GM23338 (cell line): ENCODE results near the gene LDHB. TPM values are rescaled to one million over a fixed set of nuclear protein-coding genes. Genes with fewer than 3 reads are reported as not detected.

Experiments
- ATAC-seq: fragments of 200-7000 bp; cut with Tn5 transposase; 3 replicates; pipeline ENCODE4 v1.9.1; 2020
- DNase-seq: peaks from one replicate; pipeline ENCODE4 v3.0.0-alpha.2; 2015; ENCODE audit warnings: low spot score
- H2AFZ ChIP-seq: fragments of 200-600 bp; sonication (generic); 2 replicates; pipeline ENCODE4 v1.8.0; 2016; ENCODE audit warnings: antibody characterized with exemption, mild to moderate bottlenecking, moderate library complexity
- H3F3A ChIP-seq: fragments of 200-600 bp; sonication (generic); replicated peaks from 2 replicates; pipeline ENCODE4 v1.8.0; 2017; ENCODE audit warnings: antibody characterized with exemption, mixed run types, low read depth
- H3K27ac ChIP-seq: fragments of 200-600 bp; sonication (generic); 2 replicates; pipeline ENCODE4 v1.6.1; 2016; ENCODE audit warnings: low read depth
- H3K27me3 ChIP-seq: fragments of 200-600 bp; sonication (generic); 2 replicates; pipeline ENCODE4 v1.8.0; 2016; ENCODE audit warnings: mild to moderate bottlenecking, mixed run types, moderate library complexity; ENCODE audit not compliant: insufficient read depth
- H3K36me3 ChIP-seq: fragments of 200-600 bp; sonication (generic); 2 replicates; pipeline ENCODE4 v1.8.0; 2016; ENCODE audit warnings: mild to moderate bottlenecking; ENCODE audit not compliant: insufficient read depth
- H3K4me1 ChIP-seq: fragments of 200-600 bp; sonication (generic); 2 replicates; pipeline ENCODE4 v1.8.0; 2016; ENCODE audit warnings: mild to moderate bottlenecking, moderate library complexity; ENCODE audit not compliant: insufficient read depth
- H3K4me2 ChIP-seq: fragments of 200-600 bp; sonication (generic); 2 replicates; pipeline ENCODE4 v1.7.1; 2017; ENCODE audit warnings: mixed run types
- H3K4me3 ChIP-seq: fragments of 200-600 bp; sonication (generic); 2 replicates; pipeline ENCODE4 v1.6.1; 2016; ENCODE audit warnings: mixed run types
- H3K79me2 ChIP-seq: fragments of 200-600 bp; sonication (generic); replicated peaks from 2 replicates; pipeline ENCODE4 v1.8.0; 2017; ENCODE audit warnings: mild to moderate bottlenecking; ENCODE audit not compliant: insufficient read depth
- H3K9me2 ChIP-seq: fragments of 200-600 bp; sonication (generic); 2 replicates; pipeline ENCODE4 v1.8.0; 2017; ENCODE audit not compliant: insufficient read depth
- H4K20me1 ChIP-seq: fragments of 200-600 bp; sonication (generic); replicated peaks from 2 replicates; pipeline ENCODE4 v1.8.0; 2017; ENCODE audit warnings: mild to moderate bottlenecking; ENCODE audit not compliant: insufficient read depth
- H3K27ac Mint-ChIP-seq: 2 replicates; pipeline ENCODE4 v1.8.0; 2020; ENCODE audit warnings: inconsistent platforms, mild to moderate bottlenecking, moderate library complexity, mixed read lengths
- H3K27me3 Mint-ChIP-seq: 3 replicates; pipeline ENCODE4 v1.8.0; 2022; ENCODE audit warnings: low read depth, mild to moderate bottlenecking, moderate library complexity, mixed read lengths, inconsistent platforms; ENCODE audit not compliant: insufficient read depth, poor library complexity
- H3K36me3 Mint-ChIP-seq: 3 replicates; pipeline ENCODE4 v1.8.0; 2021; ENCODE audit warnings: low read depth, mild to moderate bottlenecking, inconsistent platforms, moderate library complexity, mixed read lengths
- H3K4me1 Mint-ChIP-seq: 3 replicates; pipeline ENCODE4 v1.8.0; 2020; ENCODE audit warnings: mild to moderate bottlenecking, inconsistent platforms, mixed read lengths
- H3K4me3 Mint-ChIP-seq: 3 replicates; pipeline ENCODE4 v1.8.0; 2021; ENCODE audit warnings: moderate library complexity, mild to moderate bottlenecking, inconsistent platforms, mixed read lengths
- H3K9me3 Mint-ChIP-seq: 3 replicates; pipeline ENCODE4 v1.8.0; 2020; ENCODE audit warnings: moderate library complexity, mild to moderate bottlenecking, inconsistent platforms, mixed read lengths
- CTCF ChIP-seq, 2 experiments: fragments of 200-600 bp in 1 of 2; sonication (generic) in 1 of 2; conservative IDR thresholded peaks; 2 replicates each; pipeline versions ENCODE4 v1.5.1 to v1.6.1; 2016 to 2017; ENCODE audit warnings: antibody characterized with exemption in 2 of 2, low read depth in 2 of 2, mild to moderate bottlenecking in 2 of 2, moderate library complexity in 1 of 2
- EZH2phosphoT487 ChIP-seq: fragments of 200-600 bp; sonication (generic); IDR thresholded peaks from one replicate; pipeline ENCODE4 v1.8.1; 2018; ENCODE audit warnings: antibody characterized with exemption; ENCODE audit not compliant: unreplicated experiment
- POLR2AphosphoS5 ChIP-seq: IDR thresholded peaks from 2 replicates; pipeline ENCODE4 v1.6.1; 2016; ENCODE audit warnings: antibody characterized with exemption, low read depth
- REST ChIP-seq: IDR thresholded peaks from one replicate; pipeline ENCODE4 v1.6.1; 2018; ENCODE audit warnings: antibody characterized with exemption; ENCODE audit not compliant: unreplicated experiment
- STAT1 ChIP-seq: IDR thresholded peaks from one replicate; pipeline ENCODE4 v1.6.1; 2016; ENCODE audit warnings: antibody characterized with exemption; ENCODE audit not compliant: unreplicated experiment
- polyA plus RNA-seq: library from polyadenylated mRNA; unstranded; fragments of >200 nt; fragmentation: Nextera tagmentation; extraction: Ambion mirVana; gene quantifications from 2 replicates; pipeline ENCODE4 v1.2.1, GENCODE V29; 2016
- total RNA-seq: library from RNA; depleted of rRNA; stranded (reverse); fragments of >200 nt; shearing (Covaris generic); gene quantifications from 2 replicates; pipeline ENCODE4 v1.2.3, GENCODE V29; 2014
- TF ChIP-seq, protein P1 (sequence below): fragments of 250-450 bp; sonication (Bioruptor Pico); IDR thresholded peaks from 2 replicates; pipeline ENCODE4 v1.5.0; 2020; ENCODE audit warnings: mild to moderate bottlenecking, moderate library complexity

Gene LDHB
- total and polyA plus RNA-seq, 2 experiments from 2014 or later = 1,537 to 1,990 TPM

DNA sequence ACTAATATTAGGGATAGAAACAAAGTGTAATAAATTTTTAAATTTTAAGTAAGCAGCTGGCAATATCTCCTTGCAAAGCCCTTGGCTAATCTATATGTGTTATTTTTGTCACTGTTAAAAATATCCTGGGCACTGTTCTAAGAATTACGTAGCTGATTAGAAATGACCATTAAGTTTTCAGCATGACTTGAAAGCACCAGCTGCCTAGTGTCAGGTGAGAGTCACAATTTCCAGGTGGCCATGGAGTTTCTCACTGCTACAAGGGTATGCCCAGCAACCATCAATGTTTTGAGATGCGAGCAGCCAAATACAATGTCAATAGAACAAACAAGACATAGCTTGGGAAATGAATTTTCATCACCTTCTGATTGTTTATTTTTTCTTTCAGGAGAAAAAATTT lies 29.7 kb downstream of the LDHB start:
- H3F3A ChIP-seq = peaks cover 7% of the 10 kb centered on the region; the same call in 1 of the 2 replicates
- 0 out of 2 replicates have a peak, but pooled peaks cover 4% of the 10 kb centered on the region for H4K20me1 ChIP-seq
- Mint-ChIP-seq H3K4me3 (no peak overlapping the region), H3K4me1 (no peaks in the 10 kb centered on the region), H3K27me3 (no peaks in the 10 kb centered on the region), H3K9me3 (peaks cover 7% of the 10 kb centered on the region; the same call in 2 of the 3 replicates), H3K36me3 (peaks cover 11% of the 10 kb centered on the region; the same call in 2 of the 3 replicates), H3K27ac (no peak overlapping the region)
- H3K4me2 ChIP-seq = no peak overlapping the region
- H3K4me1 ChIP-seq = no peaks in the 10 kb centered on the region
- no peaks in the 10 kb centered on the region for H3K27me3 ChIP-seq
- ATAC-seq (no peak), DNase-seq (no peak)
- no peaks in the 10 kb centered on the region for H3K36me3 ChIP-seq
- TF ChIP-seq CTCF (conservative IDR thresholded peaks at IDR 0.05; ENCODE audit: low read depth in 2 of 2) (no peak), STAT1 (no peak), POLR2AphosphoS5 (no peak), REST (no peak), EZH2phosphoT487 (no peak)
- TF ChIP-seq, protein P1, sequence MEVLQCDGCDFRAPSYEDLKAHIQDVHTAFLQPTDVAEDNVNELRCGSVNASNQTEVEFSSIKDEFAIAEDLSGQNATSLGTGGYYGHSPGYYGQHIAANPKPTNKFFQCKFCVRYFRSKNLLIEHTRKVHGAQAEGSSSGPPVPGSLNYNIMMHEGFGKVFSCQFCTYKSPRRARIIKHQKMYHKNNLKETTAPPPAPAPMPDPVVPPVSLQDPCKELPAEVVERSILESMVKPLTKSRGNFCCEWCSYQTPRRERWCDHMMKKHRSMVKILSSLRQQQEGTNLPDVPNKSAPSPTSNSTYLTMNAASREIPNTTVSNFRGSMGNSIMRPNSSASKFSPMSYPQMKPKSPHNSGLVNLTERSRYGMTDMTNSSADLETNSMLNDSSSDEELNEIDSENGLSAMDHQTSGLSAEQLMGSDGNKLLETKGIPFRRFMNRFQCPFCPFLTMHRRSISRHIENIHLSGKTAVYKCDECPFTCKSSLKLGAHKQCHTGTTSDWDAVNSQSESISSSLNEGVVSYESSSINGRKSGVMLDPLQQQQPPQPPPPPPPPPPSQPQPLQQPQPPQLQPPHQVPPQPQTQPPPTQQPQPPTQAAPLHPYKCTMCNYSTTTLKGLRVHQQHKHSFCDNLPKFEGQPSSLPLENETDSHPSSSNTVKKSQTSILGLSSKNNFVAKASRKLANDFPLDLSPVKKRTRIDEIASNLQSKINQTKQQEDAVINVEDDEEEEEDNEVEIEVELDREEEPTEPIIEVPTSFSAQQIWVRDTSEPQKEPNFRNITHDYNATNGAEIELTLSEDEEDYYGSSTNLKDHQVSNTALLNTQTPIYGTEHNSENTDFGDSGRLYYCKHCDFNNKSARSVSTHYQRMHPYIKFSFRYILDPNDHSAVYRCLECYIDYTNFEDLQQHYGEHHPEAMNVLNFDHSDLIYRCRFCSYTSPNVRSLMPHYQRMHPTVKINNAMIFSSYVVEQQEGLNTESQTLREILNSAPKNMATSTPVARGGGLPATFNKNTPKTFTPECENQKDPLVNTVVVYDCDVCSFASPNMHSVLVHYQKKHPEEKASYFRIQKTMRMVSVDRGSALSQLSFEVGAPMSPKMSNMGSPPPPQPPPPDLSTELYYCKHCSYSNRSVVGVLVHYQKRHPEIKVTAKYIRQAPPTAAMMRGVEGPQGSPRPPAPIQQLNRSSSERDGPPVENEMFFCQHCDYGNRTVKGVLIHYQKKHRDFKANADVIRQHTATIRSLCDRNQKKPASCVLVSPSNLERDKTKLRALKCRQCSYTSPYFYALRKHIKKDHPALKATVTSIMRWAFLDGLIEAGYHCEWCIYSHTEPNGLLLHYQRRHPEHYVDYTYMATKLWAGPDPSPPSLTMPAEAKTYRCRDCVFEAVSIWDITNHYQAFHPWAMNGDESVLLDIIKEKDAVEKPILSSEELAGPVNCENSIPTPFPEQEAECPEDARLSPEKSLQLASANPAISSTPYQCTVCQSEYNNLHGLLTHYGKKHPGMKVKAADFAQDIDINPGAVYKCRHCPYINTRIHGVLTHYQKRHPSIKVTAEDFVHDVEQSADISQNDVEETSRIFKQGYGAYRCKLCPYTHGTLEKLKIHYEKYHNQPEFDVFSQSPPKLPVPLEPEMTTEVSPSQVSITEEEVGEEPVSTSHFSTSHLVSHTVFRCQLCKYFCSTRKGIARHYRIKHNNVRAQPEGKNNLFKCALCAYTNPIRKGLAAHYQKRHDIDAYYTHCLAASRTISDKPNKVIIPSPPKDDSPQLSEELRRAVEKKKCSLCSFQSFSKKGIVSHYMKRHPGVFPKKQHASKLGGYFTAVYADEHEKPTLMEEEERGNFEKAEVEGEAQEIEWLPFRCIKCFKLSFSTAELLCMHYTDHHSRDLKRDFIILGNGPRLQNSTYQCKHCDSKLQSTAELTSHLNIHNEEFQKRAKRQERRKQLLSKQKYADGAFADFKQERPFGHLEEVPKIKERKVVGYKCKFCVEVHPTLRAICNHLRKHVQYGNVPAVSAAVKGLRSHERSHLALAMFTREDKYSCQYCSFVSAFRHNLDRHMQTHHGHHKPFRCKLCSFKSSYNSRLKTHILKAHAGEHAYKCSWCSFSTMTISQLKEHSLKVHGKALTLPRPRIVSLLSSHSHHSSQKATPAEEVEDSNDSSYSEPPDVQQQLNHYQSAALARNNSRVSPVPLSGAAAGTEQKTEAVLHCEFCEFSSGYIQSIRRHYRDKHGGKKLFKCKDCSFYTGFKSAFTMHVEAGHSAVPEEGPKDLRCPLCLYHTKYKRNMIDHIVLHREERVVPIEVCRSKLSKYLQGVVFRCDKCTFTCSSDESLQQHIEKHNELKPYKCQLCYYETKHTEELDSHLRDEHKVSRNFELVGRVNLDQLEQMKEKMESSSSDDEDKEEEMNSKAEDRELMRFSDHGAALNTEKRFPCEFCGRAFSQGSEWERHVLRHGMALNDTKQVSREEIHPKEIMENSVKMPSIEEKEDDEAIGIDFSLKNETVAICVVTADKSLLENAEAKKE (CRISPR knock-in tag) = no peak
- no peaks in the 10 kb centered on the region for H3K79me2 ChIP-seq
- no peaks in the 10 kb centered on the region for H3K9me2 ChIP-seq
- H2AFZ ChIP-seq = no peak overlapping the region
- no peak overlapping the region for H3K27ac ChIP-seq
- H3K4me3 ChIP-seq = no peak overlapping the region
